Endothelial cell of umbilical vein (primary cell): ENCODE data around the gene BTBD10.

Experiments used
- POLR2A ChIP-seq: IDR thresholded peaks from 2 replicates; pipeline ENCODE4 v1.6.1; 2012; ENCODE audit warnings: low read depth, mild to moderate bottlenecking, control low read depth, low read length
- TF ChIP-seq, protein P1 (sequence below): IDR thresholded peaks from 2 replicates; pipeline ENCODE4 v1.6.1; 2011; ENCODE audit not compliant: insufficient read depth, insufficient read length

DNA sequence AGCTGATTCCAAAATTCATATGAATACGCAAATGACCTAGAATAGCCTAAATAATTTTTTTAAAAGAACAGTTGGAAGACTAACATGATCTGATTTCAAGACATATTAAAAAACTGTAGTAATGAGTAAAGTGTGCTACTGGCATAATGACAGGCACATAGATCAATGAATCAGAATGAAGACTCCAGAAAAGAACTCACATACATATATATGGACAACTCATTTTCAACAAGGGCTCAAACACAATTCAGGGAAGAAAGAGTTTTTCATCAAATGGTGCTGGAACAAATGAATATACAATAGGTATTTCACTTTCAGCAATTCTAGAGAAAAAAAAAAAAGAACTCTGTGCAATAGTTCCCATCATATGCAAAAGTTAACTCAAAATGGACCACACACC, 33.7 kb downstream of the BTBD10 start:
- no peak for TF ChIP-seq POLR2A
- TF ChIP-seq, protein P1, sequence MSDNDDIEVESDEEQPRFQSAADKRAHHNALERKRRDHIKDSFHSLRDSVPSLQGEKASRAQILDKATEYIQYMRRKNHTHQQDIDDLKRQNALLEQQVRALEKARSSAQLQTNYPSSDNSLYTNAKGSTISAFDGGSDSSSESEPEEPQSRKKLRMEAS: no peak
